Measurements from ENCODE around the gene IQCB1.
"Not testable (repeated sequence)": the region's sequence is repeated elsewhere in the genome, so short reads cannot be mapped to it uniquely, and the experiment has no call there.

Gene IQCB1

GRCh38 chr3:121800906-121801305 is 34.0 kb downstream of the IQCB1 start:
- DNase-seq = no peak

GRCh38 chr3:121796970-121797369 is 37.9 kb downstream of the IQCB1 start:
- DNase-seq = no peak

- no peak for DNase-seq
Observed at GRCh38 chr3:121794264-121794983, 40.4 kb downstream of the IQCB1 start.

GRCh38 chr3:121793078-121793477 is 41.8 kb downstream of the IQCB1 start:
- DNase-seq = no peak

- no peak for DNase-seq
Observed at GRCh38 chr3:121786485-121786884, 48.4 kb downstream of the IQCB1 start.

GRCh38 chr3:121782784-121783183 is 52.1 kb downstream of the IQCB1 start:
- DNase-seq = not testable (repeated sequence)

- no peak for DNase-seq
Observed at GRCh38 chr3:121781611-121782010, 53.2 kb downstream of the IQCB1 start.

- not testable (repeated sequence) for DNase-seq
Observed at GRCh38 chr3:121775095-121775494, 59.8 kb downstream of the IQCB1 start.

- no peak for DNase-seq
Observed at GRCh38 chr3:121769246-121769645, 65.6 kb downstream of the IQCB1 start.

GRCh38 chr3:121768452-121768851 is 66.4 kb downstream of the IQCB1 start:
- no peak for DNase-seq

- no peak for DNase-seq
Observed at GRCh38 chr3:121759541-121760202, 75.2 kb downstream of the IQCB1 start.

- no peak for DNase-seq
Observed at GRCh38 chr3:121758727-121759450, 76.0 kb downstream of the IQCB1 start.

GRCh38 chr3:121757812-121758545 is 76.9 kb downstream of the IQCB1 start:
- no peak for DNase-seq

- DNase-seq = no peak
Observed at GRCh38 chr3:121757087-121757811, 77.6 kb downstream of the IQCB1 start.

GRCh38 chr3:121752772-121753171 is 82.1 kb downstream of the IQCB1 start:
- no peak for DNase-seq

- no peak for DNase-seq
Observed at GRCh38 chr3:121752261-121752660, 82.6 kb downstream of the IQCB1 start.

GRCh38 chr3:121750087-121750415 is 84.8 kb downstream of the IQCB1 start:
- no peak for DNase-seq

- peak; percentile 91 for DNase-seq
Observed at GRCh38 chr3:121749276-121750086, 85.4 kb downstream of the IQCB1 start, which contains the start of gene GOLGB1. GOLGB1 (minus strand) TSS chr3:121749741; CDS start chr3:121730971, 18,770 bp downstream.

GRCh38 chr3:121748680-121749275 is 86.1 kb downstream of the IQCB1 start:
- no peak for DNase-seq

- DNase-seq = no peak
Observed at GRCh38 chr3:121747976-121748375, 86.9 kb downstream of the IQCB1 start.

GRCh38 chr3:121743106-121743505 is 91.8 kb downstream of the IQCB1 start:
- not testable (repeated sequence) for DNase-seq
